Heart left ventricle (tissue), 16 donors: ENCODE measurements around the gene GNA15. TPM values are rescaled to one million over a fixed set of nuclear protein-coding genes. Genes with fewer than 3 reads are reported as not detected.
"Not testable (repeated sequence)": the region's sequence is repeated elsewhere in the genome, so short reads cannot be mapped to it uniquely, and the experiment has no call there.

Experiments
- ATAC-seq, 4 donors: fragments of 200-7000 bp; cut with Tn5 transposase; one replicate each; pipeline ENCODE4 v1.9.1; 2020 to 2022; ENCODE audit warnings: moderate library complexity in 4 of 4, mild to moderate bottlenecking in 3 of 4, moderate number of reproducible peaks in 1 of 4
- DNase-seq, 5 donors: peaks; one replicate each; pipeline ENCODE4 v3.0.0-alpha.2; 2020
- H3K27ac ChIP-seq, 12 donors: fragments of 200-600 bp; sonication (generic) in 4 of 12; one replicate each; pipeline versions ENCODE4 v1.5.0 to v1.8.0; 2016 to 2022; ENCODE audit warnings: mild to moderate bottlenecking in 2 of 12
- H3K27me3 ChIP-seq, 9 donors: fragments of 200-600 bp; sonication (generic) in 2 of 9; one replicate each; pipeline versions ENCODE4 v1.5.1 to v1.8.0; 2016 to 2022; ENCODE audit warnings: mild to moderate bottlenecking in 3 of 9
- H3K36me3 ChIP-seq, 9 donors: fragments of 200-600 bp; sonication (generic) in 2 of 9; one replicate each; pipeline versions ENCODE4 v1.5.0 to v1.8.0; 2018 to 2022; ENCODE audit warnings: mild to moderate bottlenecking in 2 of 9
- H3K4me1 ChIP-seq, 12 donors: fragments of 200-600 bp; sonication (generic) in 4 of 12; one replicate each; pipeline versions ENCODE4 v1.5.0 to v1.8.0; 2016 to 2022; ENCODE audit warnings: mild to moderate bottlenecking in 3 of 12
- H3K4me3 ChIP-seq, 12 donors: fragments of 200-600 bp; sonication (generic) in 4 of 12; one replicate each; pipeline versions ENCODE4 v1.5.0 to v1.8.0; 2017 to 2022; ENCODE audit warnings: mild to moderate bottlenecking in 9 of 12, moderate library complexity in 4 of 12
- H3K9me3 ChIP-seq, 12 donors: fragments of 200-600 bp; sonication (generic) in 4 of 12; one replicate each; pipeline versions ENCODE4 v1.5.0 to v1.8.0; 2016 to 2022; ENCODE audit warnings: mild to moderate bottlenecking in 1 of 12
- POLR2A ChIP-seq, 2 donors: fragments of 450-650 bp; IDR thresholded peaks; one replicate each; pipeline ENCODE4 v1.6.1; 2017; ENCODE audit warnings: antibody characterized with exemption in 2 of 2, mild to moderate bottlenecking in 2 of 2, moderate library complexity in 2 of 2
- WGBS, 4 donors: extraction: QIAGEN DNeasy Blood & Tissue Kit in 2 of 4; methylation state at CpG; one replicate each; pipeline versions ENCODE4 v1.1.5 to v1.1.7; 2013 to 2018; 5-methylcytosine and 5-hydroxymethylcytosine counted together
- intact Hi-C, 10 donors: fragments of 100-400 bp; cut with DNase I; formaldehyde crosslinking; loops; one replicate each; pipeline versions ENCODE4 v1.11.1 to v1.14.2; 2022
- polyA plus RNA-seq, 2 donors: library from polyadenylated mRNA; stranded (reverse); fragments of 200-250 nt; gene quantifications; one replicate each; pipeline ENCODE4 v1.2.3, GENCODE V29; 2013
- total RNA-seq, 9 donors: library from RNA; depleted of rRNA in 2 of 9; stranded (reverse); fragments of >200 nt in 2 of 9; fragmentation: NEBNext Ultra II Directional in 3 of 9; extraction: Animal tissue kit (Norgen Biotek cat#: 25700) in 3 of 9; gene quantifications; one replicate each; pipeline versions ENCODE4 v1.1.0 to v1.2.4, GENCODE V29; 2016 to 2023
- TF ChIP-seq, protein P1 (sequence below), 12 donors: fragments of 200-600 bp; sonication (generic) in 4 of 12; IDR thresholded peaks; one replicate each; pipeline versions ENCODE4 v1.5.0 to v1.8.0; 2018 to 2022; ENCODE audit warnings: antibody characterized with exemption in 12 of 12, mild to moderate bottlenecking in 5 of 12
- donor health status: ischemic (EF 13 %, LVEDD 7.1; RV severe dilation, severe dysfunction).
- donor health status: healthy with polysubstance abuse.
- donor health status: DM: no; HTN: yes; CAD: no.
- donor health status: DM: no; HTN: no; CAD: no.
- donor health status: ischemic (EF 25% LVEDD 6.9; RV normal size, moderate dysfunction).
- donor health status: ischemic (EF 25% LVEDD 5.7; RV mildly dilated, moderate dysfunction).
- donor health status: healthy.
- donor health status: DM: yes; HTN: yes; CAD: no.
- donor health status: ischemic (EF 35%, LVEDD 5.7; RV mildly dilated, moderate dysfunction).
- donor health status: nonischemic (EF 11% LVEDD 7.7; RV severe dilation, severe dysfunction).
- donor health status: DM: yes; HTN: yes; CAD: no.
- donor health status: PGD.
- donor health status: ischemic (EF 29% LVEDD 5.4; RV normal size, mild dysfunction).
- donor health status: nonischemic (EF 23%, LVEDD 6.1; RV moderate dilation, normal function).

GNA15 gene
- total and polyA plus RNA-seq, 11 donors, result 0.69 to 15.2 (median 1.7) TPM

DNA sequence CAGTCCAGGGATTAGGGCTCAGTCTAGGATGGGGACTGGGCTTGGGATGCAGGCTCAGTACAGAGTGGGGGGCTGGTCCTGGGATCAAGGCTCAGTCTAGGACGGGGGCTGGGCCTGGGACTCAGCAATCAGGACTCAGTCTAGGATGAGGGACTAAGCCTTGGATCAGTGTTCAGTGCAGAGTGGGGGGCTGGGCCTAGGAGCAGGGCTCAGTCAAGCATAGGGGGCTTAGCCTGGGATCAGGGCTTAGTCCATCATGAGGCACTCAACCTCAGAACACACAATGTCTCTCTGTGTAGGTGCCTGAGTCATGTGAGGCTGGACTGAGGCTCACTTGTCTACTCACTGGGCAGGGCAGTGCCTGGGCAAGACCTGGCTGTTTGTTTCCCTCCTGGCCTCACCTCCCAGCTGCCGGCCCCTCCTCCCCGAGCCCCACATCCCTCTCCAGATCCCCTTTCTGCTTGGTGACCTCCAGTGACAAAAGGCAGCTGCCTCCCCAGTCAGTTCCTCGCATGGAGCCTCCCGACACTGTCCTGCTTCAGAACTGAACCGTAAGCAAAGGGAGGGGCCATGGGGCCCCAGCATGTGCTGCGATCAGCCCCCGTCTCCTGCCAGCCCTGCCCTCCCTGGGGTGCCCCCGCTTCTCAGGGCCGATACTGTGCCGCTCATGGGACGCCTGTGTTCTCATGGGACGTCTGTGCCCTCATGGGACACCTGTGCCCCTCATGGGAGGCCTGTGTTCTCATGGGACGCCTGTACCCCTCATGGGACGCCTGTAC, 36.2 kb downstream of the GNA15 start:
- intact Hi-C loops, result no loop called here
- WGBS, 4 donors, result 85 to 90% (median 90%) methylated on average over 13 to 15 of the region's 15 CpGs
- Histone ChIP-seq H3K4me1 (peaks cover 0 to 16% (median 0%) of the 10 kb centered on the region in 12 donors), H3K27me3 (no peaks in the 10 kb centered on the region), H3K36me3 (no peaks in the 10 kb centered on the region), H3K27ac (no peak overlapping the region), H3K9me3 (no peaks in the 10 kb centered on the region), H3K4me3 (no peak overlapping the region)
- ATAC-seq (peak in 1 of 4 donors; percentile 24), DNase-seq (no peak)
- TF ChIP-seq, protein P1, sequence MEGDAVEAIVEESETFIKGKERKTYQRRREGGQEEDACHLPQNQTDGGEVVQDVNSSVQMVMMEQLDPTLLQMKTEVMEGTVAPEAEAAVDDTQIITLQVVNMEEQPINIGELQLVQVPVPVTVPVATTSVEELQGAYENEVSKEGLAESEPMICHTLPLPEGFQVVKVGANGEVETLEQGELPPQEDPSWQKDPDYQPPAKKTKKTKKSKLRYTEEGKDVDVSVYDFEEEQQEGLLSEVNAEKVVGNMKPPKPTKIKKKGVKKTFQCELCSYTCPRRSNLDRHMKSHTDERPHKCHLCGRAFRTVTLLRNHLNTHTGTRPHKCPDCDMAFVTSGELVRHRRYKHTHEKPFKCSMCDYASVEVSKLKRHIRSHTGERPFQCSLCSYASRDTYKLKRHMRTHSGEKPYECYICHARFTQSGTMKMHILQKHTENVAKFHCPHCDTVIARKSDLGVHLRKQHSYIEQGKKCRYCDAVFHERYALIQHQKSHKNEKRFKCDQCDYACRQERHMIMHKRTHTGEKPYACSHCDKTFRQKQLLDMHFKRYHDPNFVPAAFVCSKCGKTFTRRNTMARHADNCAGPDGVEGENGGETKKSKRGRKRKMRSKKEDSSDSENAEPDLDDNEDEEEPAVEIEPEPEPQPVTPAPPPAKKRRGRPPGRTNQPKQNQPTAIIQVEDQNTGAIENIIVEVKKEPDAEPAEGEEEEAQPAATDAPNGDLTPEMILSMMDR (IDR thresholded peaks at IDR 0.05), result no peak
- TF ChIP-seq POLR2A (IDR thresholded peaks at IDR 0.05), result no peak

DNA sequence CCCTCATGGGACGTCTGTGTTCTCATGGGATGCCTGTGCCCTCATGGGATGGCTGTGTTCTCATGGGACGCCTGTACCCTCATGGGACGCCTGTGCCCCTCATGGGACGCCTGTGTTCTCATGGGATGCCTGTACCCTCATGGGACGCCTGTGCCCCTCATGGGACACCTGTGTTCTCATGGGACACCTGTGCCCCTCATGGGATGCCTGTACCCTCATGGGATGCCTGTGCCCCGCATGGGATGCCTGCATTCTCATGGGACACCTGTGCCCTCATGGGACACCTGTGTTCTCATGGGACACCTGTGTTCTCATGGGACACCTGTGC, 36.8 kb downstream of the GNA15 start:
- DNase-seq, H3K27ac ChIP-seq, H3K4me3 ChIP-seq, H3K27me3 ChIP-seq, ATAC-seq, H3K9me3 ChIP-seq, H3K36me3 ChIP-seq, intact Hi-C loops: not testable (repeated sequence)
- 67 to 80% (median 76%) methylated on average over 1 to 6 of the region's 6 CpGs for WGBS, 4 donors
- H3K4me1 ChIP-seq, result peaks cover 0 to 21% (median 0%) of the 10 kb centered on the region in 12 donors

- intact Hi-C loops, result no loop called here
- H3K36me3 ChIP-seq, result no peaks in the 10 kb centered on the region
- H3K27me3 ChIP-seq, result no peaks in the 10 kb centered on the region
- DNase-seq, result no peak
- TF ChIP-seq, protein P1 (IDR thresholded peaks at IDR 0.05), result no peak
- no peaks in the 10 kb centered on the region for H3K9me3 ChIP-seq
- H3K4me3 ChIP-seq, result no peak overlapping the region
- ATAC-seq, result no peak
- WGBS, 4 donors, result 49 to 72% (median 56%) methylated on average over 17 of the region's 17 CpGs
- H3K4me1 ChIP-seq, result peaks cover 0 to 39% (median 0%) of the 10 kb centered on the region in 12 donors
- peak overlapping the region in 1 of 12 donors; percentile 73 for H3K27ac ChIP-seq
Observed at GRCh38 chr19:3175781-3176714, 40.2 kb downstream of the GNA15 start.

DNA sequence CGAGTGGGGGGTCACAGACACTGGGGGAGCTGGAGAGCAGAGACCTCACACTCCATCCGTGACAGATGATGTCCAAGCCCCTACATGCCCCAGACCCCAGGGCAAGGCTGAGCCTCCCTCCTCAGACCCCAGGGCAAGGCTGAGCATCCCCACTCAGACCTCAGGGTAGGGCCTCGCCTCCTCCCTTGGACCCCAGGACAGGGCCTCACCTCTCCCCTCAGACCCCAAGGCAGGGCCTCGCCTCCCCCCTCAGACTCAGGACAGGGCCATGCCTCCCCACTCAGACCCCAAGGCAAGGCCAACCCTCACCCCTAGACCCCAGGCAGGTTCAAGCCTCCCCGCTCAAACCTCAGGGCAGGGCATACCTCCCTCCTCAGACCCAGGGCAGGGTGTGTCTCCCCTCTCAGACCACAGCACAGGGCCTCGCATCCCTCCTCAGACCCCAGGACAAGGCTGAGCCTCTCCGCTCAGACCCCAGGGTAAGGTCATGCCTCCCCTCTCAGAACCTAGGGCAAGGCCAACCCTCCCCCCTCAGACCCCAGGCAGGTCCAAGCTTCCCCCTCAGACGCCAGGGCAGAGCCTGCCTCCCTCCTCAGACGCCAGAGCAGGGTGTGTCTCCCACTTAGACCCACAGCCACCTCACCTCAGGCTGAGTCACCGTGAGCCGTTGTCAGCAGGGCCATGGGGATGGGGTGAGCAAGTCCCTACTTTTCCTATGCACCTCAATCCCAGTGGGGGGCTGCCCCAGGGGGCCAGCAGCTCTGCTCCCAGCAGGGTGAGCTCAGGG, 41.1 kb downstream of the GNA15 start:
- Histone ChIP-seq H3K27me3 (no peaks in the 10 kb centered on the region), H3K9me3 (no peaks in the 10 kb centered on the region), H3K4me3 (peak overlapping the region in 1 of 12 donors; percentile 39), H3K27ac (peak overlapping the region in 1 of 12 donors; percentile 73), H3K4me1 (peaks cover 0 to 46% (median 0%) of the 10 kb centered on the region in 12 donors), H3K36me3 (no peaks in the 10 kb centered on the region)
- intact Hi-C loops, result no loop called here
- ATAC-seq, result peak in 3 of 4 donors; percentile 6 to 22 (median 21)
- 70 to 82% (median 77%) methylated on average over 11 of the region's 11 CpGs for WGBS, 4 donors
- TF ChIP-seq, protein P1 (IDR thresholded peaks at IDR 0.05), result no peak
- TF ChIP-seq POLR2A (IDR thresholded peaks at IDR 0.05), result no peak
- no peak for DNase-seq
